Measurements from ENCODE around the gene KIAA1217. TPM values are rescaled to one million over a fixed set of nuclear protein-coding genes. Genes with fewer than 3 reads are reported as not detected.

Gene KIAA1217
- total RNA-seq, 1 experiment from 2014 or later, result 23.4 TPM

- TF ChIP-seq ELF4 (CRISPR knock-in tag; IDR thresholded peaks at IDR 0.05; ENCODE audit: low read depth), result no peak
- TF ChIP-seq E2F4 (CRISPR knock-in tag; IDR thresholded peaks at IDR 0.05; ENCODE audit: borderline replicate concordance, low read depth), result no peak
- TF ChIP-seq RORB (CRISPR knock-in tag; IDR thresholded peaks at IDR 0.05), result no peak
- TF ChIP-seq TEAD1 (CRISPR knock-in tag; IDR thresholded peaks at IDR 0.05), result no peak
- no peak for TF ChIP-seq CREM (CRISPR knock-in tag; IDR thresholded peaks at IDR 0.05)
- no peak for TF ChIP-seq ZBTB43 (CRISPR knock-in tag; IDR thresholded peaks at IDR 0.05)
- no peak for TF ChIP-seq E2F1 (CRISPR knock-in tag; IDR thresholded peaks at IDR 0.05)
- no peak for TF ChIP-seq ZNF425 (CRISPR knock-in tag; conservative IDR thresholded peaks at IDR 0.05)
Observed at GRCh38 chr10:24449321-24449740, 240.4 kb downstream of the KIAA1217 start (continued).

GRCh38 chr10:24449769-24450310 lies 240.9 kb downstream of the KIAA1217 start:
- ChIA-PET CTCF (no interaction called here), POLR2A (no interaction called here)
- no peak for ATAC-seq
- H3K27me3 Mint-ChIP-seq (ENCODE audit: low read depth), result peaks cover 3% of the 10 kb centered on the region; the same call in 1 of the 2 replicates
- H3K36me3 Mint-ChIP-seq, result no peaks in the 10 kb centered on the region
- no peak for DNase-seq (ENCODE audit: low spot score)
- no peak overlapping the region for H3K4me3 Mint-ChIP-seq
- H3K27ac Mint-ChIP-seq, result no peak overlapping the region
- H3K4me1 Mint-ChIP-seq, result peaks cover 34% of the 10 kb centered on the region
- H3K9me3 Mint-ChIP-seq, result no peaks in the 10 kb centered on the region
- TF ChIP-seq ZMAT4 (CRISPR knock-in tag; IDR thresholded peaks at IDR 0.05), result no peak
- no peak for TF ChIP-seq ESRRA (CRISPR knock-in tag; IDR thresholded peaks at IDR 0.05; ENCODE audit: borderline replicate concordance)
- TF ChIP-seq NR2C2 (CRISPR knock-in tag; IDR thresholded peaks at IDR 0.05), result no peak
- no peak for TF ChIP-seq ETV6 (CRISPR knock-in tag; IDR thresholded peaks at IDR 0.05)
- no peak for TF ChIP-seq FOXK1 (CRISPR knock-in tag; IDR thresholded peaks at IDR 0.05)
- TF ChIP-seq ZNF281 (CRISPR knock-in tag; IDR thresholded peaks at IDR 0.05), result no peak
- TF ChIP-seq E2F1 (CRISPR knock-in tag; IDR thresholded peaks at IDR 0.05), result no peak
- TF ChIP-seq AFF4 (CRISPR knock-in tag; IDR thresholded peaks at IDR 0.05; ENCODE audit: borderline replicate concordance), result no peak
- TF ChIP-seq TEAD4 (CRISPR knock-in tag; IDR thresholded peaks at IDR 0.05), result no peak
- no peak for TF ChIP-seq IRF2 (CRISPR knock-in tag; IDR thresholded peaks at IDR 0.05; ENCODE audit: borderline replicate concordance, low read depth)
- TF ChIP-seq ERG (CRISPR knock-in tag; IDR thresholded peaks at IDR 0.05), result no peak
- TF ChIP-seq E2F4 (CRISPR knock-in tag; IDR thresholded peaks at IDR 0.05; ENCODE audit: borderline replicate concordance, low read depth), result no peak
